Endothelial cell of hepatic sinusoid (primary cell): ENCODE measurements around the gene GLUL.

Source experiments
- in situ Hi-C: cut with HindIII; loops from 2 replicates; pipeline ENCODE4 v1.10.0; 2017; ENCODE audit warnings: low sequenced_read_pairs

Gene GLUL

DNA sequence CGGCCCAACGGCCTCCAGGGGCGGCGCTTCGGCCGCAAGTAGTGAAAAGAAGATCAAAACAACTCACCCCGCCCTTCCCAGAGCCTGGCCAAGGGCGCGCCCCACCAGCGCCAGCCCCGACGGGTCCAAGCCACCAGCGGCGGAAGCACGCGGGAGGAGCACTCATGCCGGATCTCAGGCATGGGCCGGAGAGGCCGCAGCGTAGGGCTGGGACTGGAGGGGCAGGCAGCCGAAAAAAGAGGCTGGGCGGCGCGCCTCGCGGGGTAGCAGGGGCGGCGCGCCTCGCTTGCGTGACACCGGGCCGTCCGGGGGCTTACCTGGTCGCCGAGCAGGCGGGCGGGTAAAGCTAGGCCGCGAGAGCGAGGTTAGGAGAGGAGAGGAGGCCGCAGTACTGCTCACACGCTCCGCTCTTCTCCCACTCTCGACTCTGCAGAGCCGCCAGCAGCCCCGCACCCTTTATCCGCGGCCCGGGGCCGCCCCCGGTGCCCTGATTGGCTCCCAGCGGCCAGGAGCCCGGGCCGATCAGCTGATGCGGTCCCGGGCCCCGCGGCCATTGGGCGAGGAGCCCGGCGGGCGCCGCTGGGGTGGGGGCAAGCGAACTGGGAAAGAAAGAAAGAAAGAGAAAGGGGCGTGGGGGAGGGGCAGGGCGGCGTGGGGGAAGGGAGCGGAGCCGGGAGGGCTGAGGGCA lies at the start of gene GLUL:
TSS of gene GLUL (minus strand) at position 429 of the 688 bp plus-strand sequence. CDS start 3,053 bp downstream, outside the sequence.
- in situ Hi-C loops: loop anchor here (10.0 kb wide), 1 partner anchor 1227 kb away; no protein-coding TSS in a partner anchor

DNA sequence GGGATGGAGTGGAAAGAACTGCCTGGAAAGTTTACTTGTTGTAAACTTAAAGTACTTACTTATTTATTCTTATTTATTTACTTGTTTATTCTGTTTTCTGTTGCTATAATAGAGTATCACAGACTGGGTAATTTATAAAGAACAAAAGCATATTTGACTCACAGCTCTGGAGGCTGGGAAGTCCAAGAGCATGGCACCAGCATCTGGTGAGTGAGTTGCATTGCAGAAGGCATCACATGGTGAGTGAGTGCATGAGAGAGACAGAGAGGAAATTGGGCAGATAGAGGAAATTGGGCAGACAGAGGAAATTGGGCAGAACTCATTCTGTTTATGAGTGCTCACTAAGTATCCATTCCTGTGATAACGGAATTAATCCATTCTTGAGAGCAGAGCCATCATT lies 46.7 kb upstream of the GLUL start:
- in situ Hi-C loops: no loop called here

GRCh38 chr1:182433580-182433979 lies 42.0 kb upstream of the GLUL start:
- in situ Hi-C loops: no loop called here

DNA sequence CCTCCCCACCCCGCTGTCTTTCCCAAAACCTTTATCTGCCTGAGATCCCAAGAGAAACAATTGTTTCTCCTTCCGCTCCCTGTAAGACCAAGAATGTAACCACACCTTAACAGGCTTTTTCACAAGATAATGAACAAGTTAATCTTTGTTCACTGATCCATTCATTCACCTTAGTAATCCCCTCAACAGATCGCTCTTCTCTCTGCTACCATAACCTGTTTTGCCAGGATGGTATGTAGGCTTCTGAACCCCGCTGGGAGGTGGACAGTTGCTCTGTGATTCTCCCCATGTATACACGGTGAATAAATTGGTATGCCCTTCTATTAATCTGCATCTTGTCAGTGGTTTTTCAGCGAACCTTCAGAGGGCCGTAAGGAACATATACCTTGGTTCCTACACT lies 39.7 kb upstream of the GLUL start:
- in situ Hi-C loops: no loop called here

- in situ Hi-C loops: no loop called here
Observed at GRCh38 chr1:182430263-182431068, 38.9 kb upstream of the GLUL start.

DNA sequence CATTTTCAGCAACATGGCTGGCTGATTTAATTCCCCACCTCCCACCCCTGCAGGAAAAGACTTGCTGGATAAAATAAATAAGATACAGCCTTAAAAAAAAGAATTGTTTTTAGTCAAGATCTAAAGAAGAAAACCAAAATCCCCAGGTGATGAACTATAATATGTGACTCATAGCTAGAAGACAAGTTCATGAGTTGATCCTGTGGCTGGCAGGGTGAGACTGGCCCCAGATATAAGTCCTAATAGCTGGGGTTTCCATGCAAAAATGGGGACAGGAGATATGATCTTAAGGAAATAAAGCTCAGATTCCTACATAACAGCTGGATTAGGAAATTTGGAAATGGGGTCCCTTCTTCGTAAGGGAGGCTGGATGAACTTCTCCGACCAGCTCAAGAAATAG lies 36.5 kb upstream of the GLUL start:
- in situ Hi-C loops: no loop called here

DNA sequence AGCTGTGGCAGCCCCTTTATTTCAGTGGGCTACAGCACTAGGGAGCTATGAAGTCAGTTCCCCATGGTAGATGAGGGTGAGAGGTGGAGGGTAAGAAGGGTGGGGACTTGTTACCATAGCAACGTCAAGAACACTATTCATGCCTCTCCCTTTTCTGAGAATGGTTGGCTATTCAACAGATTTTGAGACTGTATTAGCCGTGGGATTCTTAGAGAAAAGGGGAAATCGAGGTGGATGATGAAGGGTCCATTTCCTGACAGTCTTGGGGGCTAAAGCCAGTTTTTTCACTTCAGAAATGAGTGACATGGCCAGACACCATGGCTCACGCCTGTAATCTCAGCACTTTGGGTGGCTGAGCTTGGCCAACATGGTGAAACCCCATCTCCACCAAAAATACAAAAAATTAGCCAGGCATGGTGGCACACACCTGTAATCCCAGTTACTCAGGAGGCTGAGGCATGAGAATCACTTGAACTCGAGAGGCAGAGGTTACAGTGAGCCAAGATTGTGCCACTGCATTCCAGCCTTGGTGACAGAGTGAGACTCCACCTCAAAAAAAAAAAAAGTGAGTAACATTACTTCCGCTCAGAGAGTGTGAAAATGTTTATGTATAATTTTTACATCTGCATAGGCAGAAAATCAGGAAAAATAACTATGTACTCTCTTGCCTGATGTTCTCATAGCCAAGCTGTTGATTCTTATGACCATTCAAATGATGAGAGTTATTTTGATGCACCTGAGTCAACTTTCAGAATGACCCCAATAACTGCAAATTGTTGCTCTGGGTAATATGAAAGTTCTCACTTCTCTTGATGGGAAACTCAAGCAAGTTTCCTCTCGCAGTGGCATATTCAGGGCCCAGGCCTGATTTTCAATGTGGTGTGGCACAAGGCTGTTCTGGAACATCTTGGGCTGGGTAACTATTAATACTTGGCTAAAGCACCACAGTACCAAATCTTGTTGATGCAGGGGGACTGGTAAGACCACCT lies 35.1 kb upstream of the GLUL start:
- in situ Hi-C loops: no loop called here

- in situ Hi-C loops: no loop called here
Observed at GRCh38 chr1:182415789-182416188, 24.2 kb upstream of the GLUL start.

GRCh38 chr1:182413969-182414368 lies 22.4 kb upstream of the GLUL start:
- in situ Hi-C loops: no loop called here

GRCh38 chr1:182413486-182413885 lies 21.9 kb upstream of the GLUL start:
- in situ Hi-C loops: no loop called here

- in situ Hi-C loops: no loop called here
Observed at GRCh38 chr1:182410620-182411273, 19.2 kb upstream of the GLUL start.

- in situ Hi-C loops: no loop called here
Observed at GRCh38 chr1:182410138-182410537, 18.5 kb upstream of the GLUL start.

GRCh38 chr1:182408435-182409075 lies 17.0 kb upstream of the GLUL start:
- in situ Hi-C loops: no loop called here

- in situ Hi-C loops: no loop called here
Observed at GRCh38 chr1:182407724-182408123, 16.1 kb upstream of the GLUL start.

GRCh38 chr1:182406012-182406411 lies 14.4 kb upstream of the GLUL start:
- in situ Hi-C loops: no loop called here

GRCh38 chr1:182405578-182405977 lies 14.0 kb upstream of the GLUL start:
- in situ Hi-C loops: no loop called here

GRCh38 chr1:182404781-182405180 lies 13.2 kb upstream of the GLUL start:
- in situ Hi-C loops: no loop called here

DNA sequence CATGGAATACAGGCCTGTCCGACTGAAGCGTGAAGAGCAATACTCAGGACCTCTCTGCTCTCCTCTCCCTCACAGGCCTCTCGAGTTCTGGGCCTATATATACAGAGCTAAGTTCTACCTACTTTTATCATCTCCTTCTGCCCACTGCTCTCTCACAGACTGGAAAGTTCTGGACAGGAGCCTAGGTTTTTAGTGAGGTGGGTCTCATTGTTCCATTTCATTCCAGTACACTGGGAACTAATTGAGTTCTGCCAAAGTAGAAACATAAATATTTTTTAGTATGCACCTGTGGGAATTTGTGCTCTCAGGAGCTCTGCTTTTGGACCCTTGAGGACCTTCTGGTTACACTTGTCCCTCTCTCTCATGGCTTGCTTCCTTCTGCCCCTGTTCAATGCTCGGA lies 9.0 kb upstream of the GLUL start, which contains the start of gene TEDDM1:
TSS of gene TEDDM1 (minus strand) at position 101 of the 400 bp plus-strand sequence. CDS start 182 bp downstream, outside the sequence.
- in situ Hi-C loops: no loop called here

GRCh38 chr1:182397653-182398393 lies 6.2 kb upstream of the GLUL start:
- in situ Hi-C loops: loop anchor here (5.0 to 10.0 kb wide), 2 partner anchors 256 to 1233 kb away; no protein-coding TSS in a partner anchor
